Activated CD8-positive, alpha-beta memory T cell treated with anti-CD3 and anti-CD28 coated beads for 48 hours (primary cell): ENCODE results near the gene CYBRD1.

ENCODE experiments used
- DNase-seq, 3 experiments: peaks; one replicate each; pipeline ENCODE4 v3.0.0-alpha.2; 2020; ENCODE audit warnings: low read depth in 2 of 3, low spot score in 2 of 3

CYBRD1 gene

DNA sequence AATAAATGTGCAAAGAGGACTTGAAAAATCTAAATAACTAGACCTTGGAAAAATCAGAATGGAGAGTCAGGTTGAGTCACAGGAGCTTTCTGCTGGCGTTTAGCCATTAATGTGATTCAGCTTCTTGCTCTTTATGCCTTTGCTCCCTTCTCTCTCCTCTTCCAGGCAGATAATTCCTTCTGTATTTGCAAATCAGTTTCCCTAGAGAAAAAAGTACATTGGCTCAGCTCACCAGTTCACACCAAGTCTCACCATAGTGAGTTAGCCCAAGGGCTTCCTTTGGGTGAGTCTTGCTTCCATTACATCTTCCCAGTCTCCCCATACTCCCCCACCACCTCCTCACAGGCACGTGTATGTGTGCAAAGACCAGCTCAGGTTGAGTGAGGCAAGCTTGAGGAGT lies 73.6 kb downstream of the CYBRD1 start:
- DNase-seq: no peak

DNA sequence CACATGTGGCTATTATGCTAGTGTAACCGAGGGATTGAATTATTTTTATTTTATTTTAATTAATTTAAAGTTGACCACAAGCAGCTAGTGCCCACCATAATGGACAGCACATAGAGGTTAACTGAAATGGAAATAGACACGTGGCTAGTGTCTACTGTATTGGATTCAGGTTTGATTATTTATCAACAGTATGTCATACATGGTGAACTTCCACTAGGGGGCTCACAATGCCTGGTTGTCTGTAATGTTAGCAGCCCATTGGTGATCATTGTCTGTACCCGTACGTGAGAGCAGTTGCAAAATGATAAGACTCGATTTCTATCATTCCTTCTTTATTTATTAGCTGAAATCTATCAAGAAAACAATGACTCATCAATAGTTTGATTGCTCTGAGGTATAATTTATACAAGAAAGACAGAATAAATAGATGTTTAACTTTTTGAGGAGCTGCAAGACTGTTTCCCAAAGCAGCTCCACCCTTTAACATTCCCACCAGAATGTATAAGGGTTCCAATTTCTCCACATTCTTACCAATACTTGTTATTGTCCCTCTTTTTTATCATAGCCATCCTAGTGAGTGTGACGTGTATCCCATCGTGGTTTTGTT lies 76.5 kb downstream of the CYBRD1 start:
- no peak for DNase-seq

GRCh38 chr2:171600126-171600525 lies 77.9 kb downstream of the CYBRD1 start:
- DNase-seq: no peak

DNA sequence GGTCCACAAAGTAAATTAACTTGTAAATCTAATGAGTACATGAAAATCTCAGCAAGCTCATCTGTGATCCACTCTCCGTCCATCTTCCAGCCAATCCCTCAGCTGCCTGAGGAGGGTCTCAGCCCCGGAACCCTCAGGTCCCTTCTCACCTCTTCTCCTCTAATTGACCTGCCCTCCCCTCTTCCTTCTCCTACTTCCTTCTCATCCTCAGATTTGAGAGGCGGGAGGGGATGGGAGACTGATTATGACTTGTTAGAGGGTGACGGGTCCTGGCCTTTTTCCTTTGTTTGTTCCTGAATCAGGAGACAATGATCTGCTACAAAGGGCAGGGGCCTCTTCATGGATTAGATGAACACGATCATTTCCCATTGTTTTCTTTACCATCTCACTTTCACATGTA lies 80.1 kb downstream of the CYBRD1 start:
- DNase-seq: no peak
